IMR-90 (cell line): ENCODE measurements around the gene PRKAG2. TPM values are rescaled to one million over a fixed set of nuclear protein-coding genes. Genes with fewer than 3 reads are reported as not detected.

Experiments
- ATAC-seq: fragments of 200-7000 bp; cut with Tn5 transposase; 2 replicates; pipeline ENCODE4 v1.9.1; 2020; ENCODE audit warnings: low read depth, mild to moderate bottlenecking, moderate library complexity
- BruUV-seq: library from RNA; stranded (reverse); fragments of 400-500 nt; replicated peaks from 2 replicates; lab custom pipeline; 2021; lab: Mats Ljungman, UMichigan
- CTCF ChIA-PET: fragments of 300-600 bp; formaldehyde crosslinking; extraction: SDS; loops from one replicate; lab custom pipeline; 2021; ENCODE audit warnings: antibody characterized with exemption; lab: Yijun Ruan, JAX
- POLR2A ChIA-PET: fragments of 300-600 bp; sonication (Branson Sonifier 250); formaldehyde crosslinking; loops from one replicate; lab custom pipeline; 2022; ENCODE audit warnings: antibody characterized with exemption; ENCODE audit not compliant: unreplicated experiment; lab: Charles Lee
- DNase-seq: peaks from one replicate; pipeline ENCODE4 v3.0.0; 2013
- H2AFZ ChIP-seq: replicated peaks from 2 replicates; pipeline ENCODE3; 2013; ENCODE audit warnings: low read length, mild to moderate bottlenecking; ENCODE audit not compliant: poor library complexity
- H2AK5ac ChIP-seq: 2 replicates; pipeline ENCODE4 v1.6.1; 2013; ENCODE audit warnings: low read depth, low read length, inconsistent platforms
- H2AK9ac ChIP-seq: replicated peaks from 2 replicates; pipeline ENCODE3; 2013; ENCODE audit warnings: mild to moderate bottlenecking, low read depth, low read length, moderate library complexity; ENCODE audit not compliant: poor library complexity
- H2BK120ac ChIP-seq: 2 replicates; pipeline ENCODE4 v1.6.1; 2013; ENCODE audit warnings: low read depth, low read length, inconsistent platforms
- H2BK15ac ChIP-seq: 3 replicates; pipeline ENCODE4 v1.6.1; 2013; ENCODE audit warnings: low read depth, low read length, inconsistent platforms
- H2BK20ac ChIP-seq: 2 replicates; pipeline ENCODE4 v1.6.1; 2013; ENCODE audit warnings: low read depth, mild to moderate bottlenecking, inconsistent platforms, low read length, moderate library complexity
- H2BK5ac ChIP-seq: 2 replicates; pipeline ENCODE4 v1.6.1; 2013; ENCODE audit warnings: mild to moderate bottlenecking, low read depth, low read length, inconsistent platforms; ENCODE audit not compliant: poor library complexity, severe bottlenecking
- H3K14ac ChIP-seq: replicated peaks from 2 replicates; pipeline ENCODE4 v1.6.1; 2013; ENCODE audit warnings: low read depth, low read length, inconsistent platforms
- H3K18ac ChIP-seq: 2 replicates; pipeline ENCODE4 v1.6.1; 2013; ENCODE audit warnings: low read depth, low read length, control low read depth
- H3K23ac ChIP-seq: 2 replicates; pipeline ENCODE4 v1.6.1; 2013; ENCODE audit warnings: low read depth, low read length, inconsistent platforms
- H3K27ac ChIP-seq: 2 replicates; pipeline ENCODE4 v1.5.1; 2013; ENCODE audit warnings: mild to moderate bottlenecking, control low read depth, low read length; ENCODE audit not compliant: insufficient read depth
- H3K27me3 ChIP-seq: 2 replicates; pipeline ENCODE4 v1.6.1; 2013; ENCODE audit warnings: low read length; ENCODE audit not compliant: control insufficient read depth, insufficient read depth
- H3K36me3 ChIP-seq: 2 replicates; pipeline ENCODE4 v1.6.1; 2013; ENCODE audit warnings: low read length, mixed read lengths; ENCODE audit not compliant: control insufficient read depth, insufficient read depth
- H3K4ac ChIP-seq: 2 replicates; pipeline ENCODE4 v1.6.1; 2013; ENCODE audit warnings: low read depth, low read length, inconsistent platforms
- H3K4me1 ChIP-seq: 2 replicates; pipeline ENCODE4 v1.6.1; 2013; ENCODE audit warnings: low read length, mixed read lengths; ENCODE audit not compliant: control insufficient read depth, insufficient read depth
- H3K4me2 ChIP-seq: 2 replicates; pipeline ENCODE4 v1.6.1; 2013; ENCODE audit warnings: low read depth, mild to moderate bottlenecking, control low read depth, low read length, moderate library complexity
- H3K4me3 ChIP-seq: 2 replicates; pipeline ENCODE4 v1.5.1; 2013; ENCODE audit warnings: low read depth, mild to moderate bottlenecking, control low read depth, low read length, moderate library complexity; ENCODE audit not compliant: insufficient read depth
- H3K56ac ChIP-seq: 2 replicates; pipeline ENCODE4 v1.6.1; 2013; ENCODE audit warnings: low read length, inconsistent platforms; ENCODE audit not compliant: insufficient read depth; ENCODE audit errors: extremely low read depth
- H3K79me1 ChIP-seq, 2 experiments: 2 replicates each; pipeline ENCODE4 v1.6.1; 2013; ENCODE audit warnings: low read length in 2 of 2, inconsistent platforms in 1 of 2, low read depth in 1 of 2
- H3K9ac ChIP-seq: 2 replicates; pipeline ENCODE4 v1.6.1; 2013; ENCODE audit warnings: low read depth, low read length, control low read depth
- H3K9me1 ChIP-seq: 2 replicates; pipeline ENCODE4 v1.6.1; 2013; ENCODE audit warnings: low read length, inconsistent platforms; ENCODE audit not compliant: insufficient read depth
- H3K9me3 ChIP-seq: 2 replicates; pipeline ENCODE4 v1.6.1; 2013; ENCODE audit warnings: low read length; ENCODE audit not compliant: control insufficient read depth, insufficient read depth
- H4K20me1 ChIP-seq: 2 replicates; pipeline ENCODE4 v1.6.1; 2013; ENCODE audit warnings: low read length, inconsistent platforms; ENCODE audit not compliant: insufficient read depth
- H4K5ac ChIP-seq: 2 replicates; pipeline ENCODE4 v1.6.1; 2013; ENCODE audit warnings: mild to moderate bottlenecking, low read depth, low read length, control low read depth
- H4K8ac ChIP-seq, 2 experiments: 2 replicates each; pipeline ENCODE4 v1.6.1; 2013; ENCODE audit warnings: low read depth in 2 of 2, low read length in 2 of 2, control low read depth in 1 of 2, inconsistent platforms in 1 of 2
- H4K91ac ChIP-seq: 2 replicates; pipeline ENCODE4 v1.6.1; 2013; ENCODE audit warnings: low read depth, low read length, inconsistent platforms; ENCODE audit not compliant: insufficient read depth
- CTCF ChIP-seq: conservative IDR thresholded peaks from 2 replicates; pipeline ENCODE4 v1.5.1; 2012; ENCODE audit warnings: mild to moderate bottlenecking, low read depth, low read length, improper control_type of control experiment
- ELK1 ChIP-seq: fragments of 150-350 bp; IDR thresholded peaks from 2 replicates; pipeline ENCODE4 v1.6.1; 2016; ENCODE audit warnings: low read depth, mild to moderate bottlenecking, low read length, moderate library complexity, borderline replicate concordance
- SMC3 ChIP-seq: fragments of 150-350 bp; IDR thresholded peaks from 2 replicates; pipeline ENCODE4 v1.6.1; 2016; ENCODE audit warnings: low read depth, mild to moderate bottlenecking, antibody characterized with exemption, low read length, moderate library complexity
- WGBS, 2 experiments: methylation state at CpG; one replicate each; pipeline versions ENCODE4 v1.1.5 to v1.1.7; 2013; ENCODE audit warnings: missing lambda C conversion rate in 2 of 2; ENCODE audit not compliant: insufficient read length in 1 of 2; ENCODE audit errors: extremely low coverage in 2 of 2; 5-methylcytosine and 5-hydroxymethylcytosine counted together
- dilution Hi-C: fragments of 300-500 bp; cut with HindIII; formaldehyde crosslinking; loops from one replicate; pipeline ENCODE4 v1.14.3; 2018; ENCODE audit warnings: low sequenced_read_pairs; ENCODE audit not compliant: unreplicated experiment
- in situ Hi-C: fragments of 300-500 bp; cut with MboI; formaldehyde crosslinking; loops from 3 replicates; pipeline ENCODE4 v1.14.3; 2019; ENCODE audit warnings: low sequenced_read_pairs, inconsistent platforms, mixed read lengths
- intact Hi-C: fragments of 100-400 bp; cut with micrococcal nuclease; formaldehyde crosslinking; loops from 2 replicates; pipeline ENCODE4 v1.10.0; 2022
- polyA plus RNA-seq, 3 experiments: library from polyadenylated mRNA; depleted of rRNA; stranded (reverse); fragments of >200 nt; gene quantifications; 2 replicates each; pipeline ENCODE4 v1.2.3, GENCODE V29; 2012; ENCODE audit warnings: low replicate concordance in 1 of 3
- total RNA-seq: library from RNA; depleted of rRNA; stranded (reverse); fragments of >200 nt; gene quantifications from 2 replicates; pipeline ENCODE4 v1.2.3, GENCODE V29; 2012

PRKAG2 gene
- total and polyA plus RNA-seq, 2 of the 4 experiments (the other 2 are of a cell fraction) = 15.4 to 21.6 TPM

DNA sequence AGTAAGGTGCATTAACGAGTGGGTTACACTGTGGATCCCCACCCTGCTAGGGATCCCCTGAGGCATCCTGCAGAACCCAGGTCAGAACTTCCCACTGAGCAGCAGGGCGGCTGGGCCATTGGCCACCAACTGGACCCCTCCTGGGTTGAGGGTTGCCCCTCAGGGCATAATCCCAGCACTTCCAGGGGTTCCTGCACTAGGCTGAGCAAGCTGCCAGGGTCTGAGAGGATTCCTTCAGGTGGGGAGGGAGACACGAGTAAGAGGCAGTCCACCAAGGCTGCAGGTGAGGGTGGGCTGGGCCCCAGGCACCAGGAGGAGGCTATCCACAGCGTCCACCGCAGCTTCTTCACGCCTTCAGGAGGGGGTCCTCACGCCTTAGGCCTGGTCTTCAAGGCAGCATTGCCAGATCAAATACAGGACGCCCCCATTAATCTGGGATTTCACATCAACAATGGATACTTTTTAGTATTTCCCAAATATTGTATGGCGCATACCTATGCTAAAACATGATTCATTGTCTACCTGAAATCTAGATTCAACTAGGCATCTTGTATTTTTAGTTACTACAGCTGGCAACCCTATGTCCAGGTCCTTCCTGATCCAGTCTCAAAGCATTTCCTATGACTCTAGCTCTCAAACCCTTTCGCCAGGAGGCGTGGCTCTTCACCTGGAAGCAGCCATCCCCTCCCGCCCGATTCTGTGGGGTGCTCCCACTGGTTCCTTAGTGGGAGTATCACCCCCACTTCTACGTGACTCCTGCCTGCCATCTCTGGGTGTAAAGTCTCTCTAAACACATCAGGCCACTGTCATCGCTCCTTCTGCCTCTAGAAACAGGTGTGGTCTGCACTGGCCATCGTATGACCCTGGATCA is 4.1 kb downstream of the PRKAG2 start:
- ChIA-PET CTCF (no interaction called here), POLR2A (no interaction called here)
- ATAC-seq = no peak
- H3K4me2 ChIP-seq = no peak overlapping the region
- H3K23ac ChIP-seq = no peak overlapping the region
- TF ChIP-seq SMC3 = no peak
- TF ChIP-seq CTCF = no peak
- TF ChIP-seq ELK1 = no peak
- no peaks in the 10 kb centered on the region for H3K79me1 ChIP-seq
- H3K9ac ChIP-seq = no peak overlapping the region
- WGBS, 2 experiments = 68% methylated on average over 10 of the region's 16 CpGs; no CpG with 5 or more reads in 1 of the 2 experiments
- H3K18ac ChIP-seq = no peak overlapping the region
- in situ Hi-C loops (no loop called here), dilution Hi-C loops (no loop called here), intact Hi-C loops (no loop called here)
- no peak overlapping the region for H3K4me3 ChIP-seq
- no peak overlapping the region for H3K27ac ChIP-seq
- H3K9me1 ChIP-seq = no peaks in the 10 kb centered on the region
- no peak overlapping the region for H4K5ac ChIP-seq
- H4K91ac ChIP-seq = no peak overlapping the region
- H4K20me1 ChIP-seq = no peaks in the 10 kb centered on the region
- H2BK5ac ChIP-seq = no peak overlapping the region
- no peak for DNase-seq
- no TSS peak for BruUV-seq
- no peak overlapping the region for H2BK15ac ChIP-seq
- no peak overlapping the region for H3K4ac ChIP-seq
- H2AFZ ChIP-seq = no peak overlapping the region
- H3K4me1 ChIP-seq = peaks cover 5% of the 10 kb centered on the region; the same call in 1 of the 2 replicates
- no peak overlapping the region for H3K14ac ChIP-seq
- peaks cover 58% of the 10 kb centered on the region for H3K27me3 ChIP-seq
- H3K36me3 ChIP-seq = no peaks in the 10 kb centered on the region
- H2BK120ac ChIP-seq = no peak overlapping the region
- H4K8ac ChIP-seq = no peak overlapping the region
- H2BK20ac ChIP-seq = no peak overlapping the region
- H3K56ac ChIP-seq = no peak overlapping the region
- H2AK9ac ChIP-seq = no peak overlapping the region
- H2AK5ac ChIP-seq = no peak overlapping the region
- no peaks in the 10 kb centered on the region for H3K9me3 ChIP-seq
